Transverse colon (tissue), 3 donors: ENCODE results near the gene PHF21A.

Experiments
- EP300 ChIP-seq: sonication (generic); formaldehyde crosslinking; IDR thresholded peaks from one replicate; pipeline ENCODE4 v1.6.1; 2017; ENCODE audit warnings: antibody characterized with exemption, low read depth
- POLR2A ChIP-seq: fragments of 450-650 bp; IDR thresholded peaks from one replicate; pipeline ENCODE4 v1.6.1; 2016; ENCODE audit warnings: antibody characterized with exemption, mild to moderate bottlenecking, moderate library complexity
- POLR2AphosphoS5 ChIP-seq, 3 donors: sonication (generic); formaldehyde crosslinking; IDR thresholded peaks; one replicate each; pipeline ENCODE4 v1.6.1; 2016; ENCODE audit warnings: antibody characterized with exemption in 3 of 3

DNA sequence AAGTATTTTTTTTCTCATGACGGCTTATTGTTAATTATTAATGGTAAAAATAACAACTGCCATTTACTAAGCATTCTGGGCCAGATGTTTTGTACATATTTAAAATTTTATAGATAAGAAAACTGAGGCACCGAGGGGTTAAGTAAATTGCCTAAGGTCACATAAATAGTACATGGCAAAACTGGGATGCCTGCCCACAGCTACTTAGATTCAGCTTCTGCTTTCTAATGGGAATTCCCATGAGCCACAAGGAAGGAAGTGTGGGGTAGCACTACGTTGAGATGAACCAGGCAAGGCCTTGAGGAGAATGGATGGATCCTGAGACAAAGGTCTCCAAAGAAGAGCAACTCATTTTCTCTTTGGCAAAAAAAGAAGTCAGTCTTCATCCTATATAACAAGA, 11.9 kb upstream of the PHF21A start:
- TF ChIP-seq POLR2AphosphoS5 (IDR thresholded peaks at IDR 0.05), result no peak
- no peak for TF ChIP-seq EP300
- no peak for TF ChIP-seq POLR2A
